GM23248 (cell line): Measurements from ENCODE around the gene ISCA2. TPM values are rescaled to one million over a fixed set of nuclear protein-coding genes. Genes with fewer than 3 reads are reported as not detected.

Experiments used
- DNase-seq: peaks from one replicate; pipeline ENCODE4 v3.0.0-alpha.2; 2015
- H2AFZ ChIP-seq: fragments of 200-600 bp; sonication (generic); 2 replicates; pipeline ENCODE4 v1.6.1; 2016; ENCODE audit warnings: antibody characterized with exemption
- H3F3A ChIP-seq: fragments of 200-600 bp; sonication (generic); 2 replicates; pipeline ENCODE4 v1.6.1; 2016; ENCODE audit warnings: mild to moderate bottlenecking, antibody characterized with exemption, mixed run types; ENCODE audit not compliant: insufficient read depth
- H3K27ac ChIP-seq: fragments of 200-600 bp; sonication (generic); 2 replicates; pipeline ENCODE4 v1.5.1; 2016; ENCODE audit warnings: mild to moderate bottlenecking
- H3K27me3 ChIP-seq: fragments of 200-600 bp; sonication (generic); replicated peaks from 2 replicates; pipeline ENCODE4 v1.6.1; 2016; ENCODE audit warnings: mild to moderate bottlenecking; ENCODE audit not compliant: insufficient read depth
- H3K36me3 ChIP-seq: fragments of 200-600 bp; sonication (generic); 2 replicates; pipeline ENCODE4 v1.6.1; 2016; ENCODE audit warnings: low read depth, mild to moderate bottlenecking
- H3K4me1 ChIP-seq: fragments of 200-600 bp; sonication (generic); 2 replicates; pipeline ENCODE4 v1.6.1; 2016; ENCODE audit warnings: mild to moderate bottlenecking; ENCODE audit not compliant: insufficient read depth
- H3K4me2 ChIP-seq: fragments of 200-600 bp; sonication (generic); one replicate; pipeline ENCODE4 v1.6.1; 2016; ENCODE audit warnings: mild to moderate bottlenecking; ENCODE audit not compliant: unreplicated experiment
- H3K4me3 ChIP-seq: fragments of 200-600 bp; sonication (generic); 2 replicates; pipeline ENCODE4 v1.5.1; 2016; ENCODE audit warnings: mild to moderate bottlenecking
- H3K79me2 ChIP-seq: fragments of 200-600 bp; sonication (generic); 2 replicates; pipeline ENCODE4 v1.6.1; 2016; ENCODE audit warnings: mild to moderate bottlenecking; ENCODE audit not compliant: insufficient read depth
- H3K9ac ChIP-seq: fragments of 200-600 bp; sonication (generic); 2 replicates; pipeline ENCODE4 v1.6.1; 2016; ENCODE audit warnings: mild to moderate bottlenecking
- H3K9me2 ChIP-seq: fragments of 200-600 bp; sonication (generic); 2 replicates; pipeline ENCODE4 v1.6.1; 2016; ENCODE audit warnings: mixed run types, mild to moderate bottlenecking, moderate library complexity; ENCODE audit not compliant: insufficient read depth
- H3K9me3 ChIP-seq: fragments of 200-600 bp; sonication (generic); one replicate; pipeline ENCODE4 v1.6.1; 2017; ENCODE audit warnings: low read depth
- H4K20me1 ChIP-seq: fragments of 200-600 bp; sonication (generic); 2 replicates; pipeline ENCODE4 v1.6.0; 2016; ENCODE audit not compliant: insufficient read depth
- EZH2 ChIP-seq: fragments of 200-600 bp; sonication (generic); IDR thresholded peaks from 2 replicates; pipeline ENCODE4 v1.6.1; 2018; ENCODE audit warnings: antibody characterized with exemption, mild to moderate bottlenecking; ENCODE audit not compliant: insufficient read depth, poor library complexity, severe bottlenecking
- EZH2phosphoT487 ChIP-seq: fragments of 200-600 bp; sonication (generic); IDR thresholded peaks from 2 replicates; pipeline ENCODE4 v1.6.1; 2018; ENCODE audit warnings: antibody characterized with exemption, moderate library complexity, mild to moderate bottlenecking, low read depth; ENCODE audit not compliant: insufficient read depth
- WGBS, 2 experiments: methylation state at CpG; one replicate each; pipeline ENCODE4 v1.1.6; 2015 to 2017; ENCODE audit warnings: low lambda C conversion rate in 2 of 2, low coverage in 1 of 2; ENCODE audit errors: missing lambda C conversion rate in 2 of 2; 5-methylcytosine and 5-hydroxymethylcytosine counted together
- in situ Hi-C: fragments of 300-500 bp; cut with MboI; formaldehyde crosslinking; loops from 2 replicates; pipeline ENCODE4 v1.15.0; 2020
- polyA plus RNA-seq: library from polyadenylated mRNA; unstranded; fragments of >200 nt; fragmentation: Nextera tagmentation; extraction: Ambion mirVana; gene quantifications from 2 replicates; pipeline ENCODE4 v1.2.1, GENCODE V29; 2016
- total RNA-seq: library from RNA; depleted of rRNA; stranded (reverse); fragments of >200 nt; shearing (Covaris generic); gene quantifications from 2 replicates; pipeline ENCODE4 v1.2.3, GENCODE V29; 2014

The ISCA2 gene
- total and polyA plus RNA-seq, 2 experiments from 2014 or later: 12.3 to 60.0 TPM

DNA sequence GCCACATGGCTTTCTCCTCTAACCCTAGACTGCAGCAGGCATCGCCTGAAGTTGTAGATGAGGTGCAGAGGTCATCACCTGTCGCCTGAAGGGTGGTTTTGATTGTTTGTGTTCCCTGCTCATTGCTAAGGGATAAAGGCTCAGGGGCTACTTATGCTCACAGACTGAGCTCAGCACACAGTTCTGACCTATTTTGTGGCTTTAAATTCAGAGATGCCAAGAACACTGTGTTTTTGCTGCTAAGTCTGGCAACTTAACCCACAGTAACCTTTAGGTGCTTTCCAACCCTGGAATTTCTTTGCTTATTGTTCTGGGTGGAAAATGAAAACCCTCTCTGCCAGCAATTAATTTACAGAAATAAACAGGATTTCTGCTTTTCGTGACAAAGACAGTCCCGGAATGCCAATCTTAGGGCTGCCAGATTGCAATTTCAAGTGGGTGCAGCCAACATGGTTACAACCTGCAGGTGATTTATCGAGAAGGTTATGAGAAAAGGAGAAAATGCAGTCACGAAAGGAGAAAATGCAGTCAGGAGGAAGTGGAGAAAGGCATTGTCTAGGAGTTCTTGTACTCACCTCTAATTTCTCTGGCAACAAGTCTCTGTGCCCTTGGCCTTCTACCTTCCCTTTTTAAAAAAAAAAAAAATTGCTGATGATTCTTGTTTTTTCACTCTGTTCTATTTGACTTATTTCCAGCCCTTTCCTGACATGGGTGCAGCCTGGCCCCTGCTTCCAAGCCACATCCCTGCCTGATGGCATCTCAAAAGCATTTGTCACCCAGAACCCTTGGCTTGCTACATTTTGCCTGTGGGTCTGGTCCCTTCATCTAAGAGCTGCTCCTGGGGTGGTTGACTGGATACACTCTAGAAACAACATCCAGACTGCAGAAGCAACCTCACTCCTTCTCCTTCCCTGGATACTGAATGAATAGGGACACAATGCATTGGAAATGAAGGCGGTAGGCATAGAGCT, 23.7 kb upstream of the ISCA2 start:
- Histone ChIP-seq H3K9me2 (no peaks in the 10 kb centered on the region), H3K4me2 (no peak overlapping the region), H3F3A (peaks cover 2% of the 10 kb centered on the region; the same call in 1 of the 2 replicates), H3K4me3 (no peak overlapping the region), H2AFZ (no peak overlapping the region), H3K4me1 (no peaks in the 10 kb centered on the region; the same call in 1 of the 2 replicates), H4K20me1 (no peaks in the 10 kb centered on the region), H3K9me3 (no peaks in the 10 kb centered on the region), H3K9ac (no peak overlapping the region), H3K79me2 (no peaks in the 10 kb centered on the region), H3K36me3 (no peaks in the 10 kb centered on the region), H3K27ac (no peak overlapping the region), H3K27me3 (no peaks in the 10 kb centered on the region; the same call in 1 of the 2 replicates)
- no peak for TF ChIP-seq EZH2phosphoT487
- TF ChIP-seq EZH2: no peak
- WGBS, 2 experiments: 21 to 26% methylated on average over 7 of the region's 7 CpGs
- in situ Hi-C loops: loop anchor here (25.0 kb wide), 1 partner anchor 358 kb away; no protein-coding TSS in a partner anchor
- no peak for DNase-seq

- Histone ChIP-seq H3K79me2 (no peaks in the 10 kb centered on the region), H3K9me3 (no peaks in the 10 kb centered on the region), H2AFZ (no peak overlapping the region), H3K4me1 (peaks cover 15% of the 10 kb centered on the region), H4K20me1 (no peaks in the 10 kb centered on the region), H3K4me2 (no peak overlapping the region), H3K9me2 (no peaks in the 10 kb centered on the region), H3K9ac (no peak overlapping the region), H3F3A (peaks cover 19% of the 10 kb centered on the region), H3K4me3 (no peak overlapping the region), H3K36me3 (no peaks in the 10 kb centered on the region), H3K27me3 (no peaks in the 10 kb centered on the region), H3K27ac (no peak overlapping the region)
- TF ChIP-seq EZH2phosphoT487 (no peak), EZH2 (no peak)
- in situ Hi-C loops: loop anchor here (25.0 kb wide), 1 partner anchor 360 kb away; no protein-coding TSS in a partner anchor
- 87 to 95% methylated on average over 2 of the region's 2 CpGs for WGBS, 2 experiments
- DNase-seq: no peak
These were observed 21.0 kb upstream of the ISCA2 start for GRCh38 chr14:74472601-74473000.

DNA sequence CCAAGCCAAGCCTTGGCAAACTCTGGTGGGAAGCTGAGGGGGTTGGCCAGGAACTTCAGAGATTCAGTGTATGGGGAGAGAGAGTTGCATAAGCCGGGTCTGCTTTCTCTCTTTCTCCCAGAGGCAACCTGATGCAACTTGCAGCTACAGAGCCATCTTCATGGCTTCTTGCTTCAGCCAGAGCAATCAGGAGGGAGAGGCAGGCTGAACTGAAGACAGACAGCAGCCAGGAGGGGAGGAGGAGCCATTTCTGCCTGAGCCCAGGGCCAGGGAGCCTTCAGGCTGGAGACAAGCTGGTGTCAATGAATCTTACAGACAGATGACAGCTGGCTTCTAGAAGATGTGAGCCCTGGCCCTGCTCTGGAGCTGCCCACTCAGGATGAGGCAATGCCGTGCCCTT, 19.2 kb upstream of the ISCA2 start:
- Histone ChIP-seq H3K4me1 (peaks cover 15% of the 10 kb centered on the region), H2AFZ (no peak overlapping the region), H3F3A (peaks cover 19% of the 10 kb centered on the region), H3K79me2 (no peaks in the 10 kb centered on the region), H3K4me2 (no peak overlapping the region), H3K4me3 (no peak overlapping the region), H3K9me2 (no peaks in the 10 kb centered on the region), H3K9ac (no peak overlapping the region), H3K9me3 (no peaks in the 10 kb centered on the region), H3K27ac (no peak overlapping the region), H3K36me3 (no peaks in the 10 kb centered on the region), H4K20me1 (no peaks in the 10 kb centered on the region), H3K27me3 (no peaks in the 10 kb centered on the region)
- in situ Hi-C loops: loop anchor here (25.0 kb wide), 1 partner anchor 362 kb away; no protein-coding TSS in a partner anchor
- peak; percentile 19 for DNase-seq
- WGBS, 2 experiments: 31 to 36% methylated on average over 2 of the region's 2 CpGs
- no peak for TF ChIP-seq EZH2phosphoT487
- TF ChIP-seq EZH2: no peak

- H3F3A ChIP-seq: peaks cover 19% of the 10 kb centered on the region
- no peaks in the 10 kb centered on the region for H3K79me2 ChIP-seq
- in situ Hi-C loops: loop anchor here (5.0 kb wide), 1 partner anchor 108 kb away; no protein-coding TSS in a partner anchor
- no peak overlapping the region for H3K4me3 ChIP-seq
- no peaks in the 10 kb centered on the region for H3K9me3 ChIP-seq
- H4K20me1 ChIP-seq: no peaks in the 10 kb centered on the region
- H2AFZ ChIP-seq: peak overlapping the region; percentile 77
- H3K4me2 ChIP-seq: peak overlapping the region; percentile 4
- H3K9me2 ChIP-seq: no peaks in the 10 kb centered on the region
- peak overlapping the region; percentile 65 for H3K9ac ChIP-seq
- DNase-seq: peak; percentile 93
- no peaks in the 10 kb centered on the region for H3K36me3 ChIP-seq
- peaks cover 15% of the 10 kb centered on the region for H3K4me1 ChIP-seq
- no peaks in the 10 kb centered on the region for H3K27me3 ChIP-seq
- WGBS, 2 experiments: 0 to 1% methylated on average over 3 of the region's 3 CpGs
- H3K27ac ChIP-seq: peak overlapping the region; percentile 63
- TF ChIP-seq EZH2phosphoT487: no peak
- TF ChIP-seq EZH2: no peak
These were observed 17.9 kb upstream of the ISCA2 start for GRCh38 chr14:74475678-74476077.
